ENCODE measurements around the gene FADD.
"Not testable (repeated sequence)": the region's sequence is repeated elsewhere in the genome, so short reads cannot be mapped to it uniquely, and the experiment has no call there.

Gene FADD

DNA sequence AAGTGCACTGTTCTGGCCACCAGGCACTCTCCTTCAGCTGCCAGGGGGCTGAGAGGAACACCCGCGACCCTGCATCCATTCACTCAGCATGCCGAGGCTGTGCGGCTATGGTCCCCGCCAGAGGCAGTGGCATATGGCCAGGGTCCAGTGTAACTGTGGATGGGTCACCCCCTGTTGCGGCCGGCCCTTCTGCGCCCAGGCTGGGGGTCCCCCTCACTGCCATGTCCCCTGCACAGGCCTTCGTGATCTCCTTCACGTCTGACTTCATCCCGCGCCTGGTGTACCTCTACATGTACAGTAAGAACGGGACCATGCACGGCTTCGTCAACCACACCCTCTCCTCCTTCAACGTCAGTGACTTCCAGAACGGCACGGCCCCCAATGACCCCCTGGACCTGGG is 20.8 kb upstream of the FADD start:
- no peak for DNase-seq

DNA sequence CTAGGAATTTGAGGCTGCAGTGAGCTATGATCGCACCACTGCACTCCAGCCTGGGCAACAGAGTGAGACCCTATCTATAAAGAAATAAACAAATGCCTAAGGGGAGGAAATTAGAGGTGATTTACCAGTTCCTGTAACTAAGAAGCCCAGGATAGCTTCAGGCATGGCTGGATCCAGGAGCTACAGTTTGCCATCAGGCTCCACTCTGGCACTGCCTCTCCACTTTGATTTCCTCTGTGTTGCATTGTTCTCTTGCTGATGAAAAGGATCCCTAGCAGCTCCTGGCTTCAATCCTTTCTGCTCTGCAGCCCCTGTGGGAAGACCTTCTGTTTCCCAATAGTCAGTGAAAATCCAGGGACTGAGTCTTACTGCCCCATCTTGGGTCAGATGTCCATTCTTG is 20.1 kb upstream of the FADD start:
- no peak for DNase-seq

- DNase-seq: no peak
Measured at GRCh38 chr11:70183483-70184176, 19.5 kb upstream of the FADD start.

GRCh38 chr11:70184396-70184795 is 18.7 kb upstream of the FADD start:
- DNase-seq: no peak

DNA sequence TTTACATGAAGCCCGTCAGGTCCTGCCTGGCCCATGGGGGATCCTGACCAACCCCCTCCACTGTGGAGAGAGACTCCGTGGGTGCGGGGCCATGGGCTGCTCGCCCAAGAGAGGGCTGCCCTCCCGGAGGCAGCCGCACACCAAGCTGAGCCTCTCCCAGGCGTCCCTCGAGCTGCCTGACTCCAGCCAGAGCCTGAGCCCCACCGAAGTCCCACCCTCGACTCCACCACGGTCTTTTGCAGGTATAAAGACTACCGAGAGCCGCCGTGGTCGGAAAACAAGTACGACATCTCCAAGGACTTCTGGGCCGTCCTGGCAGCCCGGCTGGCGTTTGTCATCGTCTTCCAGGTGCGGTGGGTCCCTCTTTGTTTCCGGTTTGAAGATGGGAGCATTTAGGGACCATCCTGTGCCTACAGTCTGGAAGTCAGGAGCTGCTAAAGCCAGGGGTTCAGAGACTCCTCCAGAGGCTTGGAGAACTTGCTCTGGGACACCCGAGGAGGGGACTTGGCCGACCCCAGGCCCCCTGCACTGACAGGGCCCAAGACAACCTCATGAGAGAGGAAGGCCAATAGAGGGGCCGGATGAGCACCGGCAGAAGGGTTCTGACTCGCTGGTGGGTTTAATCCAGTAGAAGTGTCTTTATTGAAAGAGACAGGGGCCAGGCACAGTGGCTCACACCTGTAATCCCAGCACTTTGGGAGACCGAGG is 17.6 kb upstream of the FADD start:
- DNase-seq: no peak

- no peak for DNase-seq
Measured at GRCh38 chr11:70186420-70186819, 16.7 kb upstream of the FADD start.

DNA sequence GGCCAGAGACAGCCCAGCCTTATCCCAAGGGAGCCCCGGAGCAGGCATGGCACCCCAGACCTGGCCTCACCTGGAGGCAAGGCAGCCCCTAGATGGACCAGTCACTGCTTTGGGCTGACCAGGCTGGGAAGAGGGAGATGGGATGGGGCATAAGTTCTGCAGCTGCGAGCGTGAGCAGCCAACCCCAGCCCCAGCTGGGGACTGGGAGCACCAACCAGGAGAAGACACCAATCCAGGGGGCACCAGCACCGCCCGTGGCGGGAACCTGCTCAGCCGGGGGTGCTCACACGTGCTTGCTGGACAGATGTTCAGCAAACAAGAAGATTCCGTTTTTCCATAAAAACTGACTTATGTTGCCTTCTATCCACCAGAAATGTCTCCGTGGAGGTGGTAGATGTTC is 16.2 kb upstream of the FADD start:
- no peak for DNase-seq

GRCh38 chr11:70187771-70188170 is 15.3 kb upstream of the FADD start:
- DNase-seq: no peak

- no peak for DNase-seq
Measured at GRCh38 chr11:70189622-70190021, 13.5 kb upstream of the FADD start.

DNA sequence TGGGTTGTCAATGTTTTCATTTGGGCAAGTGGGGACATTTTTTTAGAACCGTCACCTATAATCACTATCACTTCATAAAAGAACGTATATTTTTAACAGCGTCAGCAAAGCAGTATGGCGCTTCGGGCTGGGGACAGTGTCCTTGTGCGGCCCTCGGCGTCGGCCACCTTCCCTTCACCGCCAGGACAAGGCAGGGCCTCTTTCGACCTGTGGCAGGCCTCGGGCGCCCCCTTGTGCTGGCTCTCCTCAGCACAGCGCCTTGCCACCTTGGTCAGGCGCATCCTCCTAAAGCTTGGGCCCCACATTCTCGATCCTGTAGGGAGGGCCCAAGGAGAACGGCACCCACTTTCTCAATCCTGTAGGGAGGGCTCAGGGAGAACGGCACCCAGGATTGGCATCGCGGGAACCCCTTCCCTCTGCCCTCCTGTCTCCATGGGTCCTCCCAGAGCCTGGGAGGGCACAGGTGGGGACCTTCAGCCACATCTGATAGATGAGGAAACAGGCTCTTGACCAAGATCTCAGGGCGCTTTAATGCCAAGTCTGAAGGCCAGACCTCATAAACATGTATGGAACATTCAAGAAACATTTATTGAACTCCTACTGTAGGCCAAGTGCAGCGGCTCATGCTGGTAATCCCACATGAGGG is 11.5 kb upstream of the FADD start:
- DNase-seq: peak in 4 of 14 donors; percentile 6 to 49 (median 18)

DNA sequence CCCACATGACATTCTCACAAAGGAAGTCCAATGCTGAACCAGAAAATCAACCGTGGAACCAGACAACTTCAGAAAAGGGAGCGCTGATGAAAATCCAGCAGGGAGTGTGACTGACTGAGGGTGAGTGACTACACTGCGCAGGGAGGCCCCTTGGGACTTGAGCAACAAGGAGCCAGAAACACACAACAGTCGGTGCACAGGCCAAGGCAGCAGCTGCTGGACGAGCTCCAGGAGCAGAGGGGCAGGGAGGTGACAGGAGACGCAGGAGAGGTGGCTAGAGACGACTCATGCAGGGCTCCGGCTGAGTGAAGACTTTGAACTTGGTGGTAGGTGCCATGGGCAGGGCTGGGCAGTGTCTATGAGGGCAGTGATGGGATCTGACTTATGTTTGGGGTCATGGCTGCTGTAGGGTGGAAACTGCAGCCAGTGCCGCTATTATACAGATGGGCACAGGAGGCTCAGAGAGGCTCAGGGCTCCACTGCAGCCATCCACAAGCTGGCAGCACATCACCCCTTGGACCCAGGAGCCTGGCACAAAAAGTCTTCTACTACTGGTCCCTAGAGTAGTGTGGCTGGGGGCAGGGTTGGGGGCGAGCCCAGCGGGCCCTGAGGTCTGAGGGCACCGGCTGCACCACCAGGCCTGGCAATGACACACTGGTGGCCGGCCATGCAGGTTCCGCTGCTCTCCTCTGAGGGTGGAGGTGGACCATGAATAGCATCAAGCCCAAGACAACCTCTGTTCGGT is 10.3 kb upstream of the FADD start:
- no peak for DNase-seq

DNA sequence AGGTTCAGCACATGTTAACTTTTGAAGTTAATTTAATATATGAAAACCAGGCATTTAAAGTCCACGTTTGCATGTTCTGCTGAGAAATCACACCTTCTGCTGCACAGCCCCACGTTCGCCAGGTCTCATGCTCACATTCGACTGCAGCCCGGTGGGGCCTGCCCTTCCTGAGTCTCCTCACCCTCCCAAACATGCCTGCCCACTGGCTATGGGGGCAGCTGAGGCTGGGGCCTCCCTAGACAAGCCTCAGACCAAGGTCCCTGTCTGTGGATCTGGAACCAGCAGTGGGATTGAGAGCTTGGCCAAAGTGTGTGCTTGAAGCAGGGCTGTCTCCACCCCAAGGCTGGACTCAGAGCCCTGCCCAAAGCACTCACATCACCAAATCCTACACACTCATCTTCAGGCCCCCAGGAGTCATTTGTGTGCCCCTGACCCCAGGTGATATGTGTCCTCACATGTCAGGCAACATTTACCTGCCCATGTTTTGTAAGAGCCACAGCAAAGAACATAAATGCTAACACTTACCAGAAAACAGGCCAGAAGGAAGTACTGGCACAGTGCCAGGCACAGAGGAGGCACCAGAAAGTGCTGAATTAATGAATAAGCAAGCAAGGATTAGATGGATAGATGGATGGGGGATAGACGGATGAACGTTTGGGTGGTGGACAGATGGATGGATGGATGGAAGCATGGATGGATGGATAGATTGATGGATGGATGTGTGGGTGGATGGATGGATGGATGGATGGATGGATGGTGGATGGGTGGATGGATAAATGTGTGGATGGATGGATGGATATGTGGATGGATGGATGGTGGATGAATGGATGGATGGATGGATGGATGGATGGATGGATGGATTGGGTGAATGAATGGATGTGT is 9.4 kb upstream of the FADD start:
- no peak for DNase-seq

GRCh38 chr11:70194792-70195791 is 8.0 kb upstream of the FADD start:
- DNase-seq: no peak

GRCh38 chr11:70200212-70200844 is 2.8 kb upstream of the FADD start:
- no peak for DNase-seq

DNA sequence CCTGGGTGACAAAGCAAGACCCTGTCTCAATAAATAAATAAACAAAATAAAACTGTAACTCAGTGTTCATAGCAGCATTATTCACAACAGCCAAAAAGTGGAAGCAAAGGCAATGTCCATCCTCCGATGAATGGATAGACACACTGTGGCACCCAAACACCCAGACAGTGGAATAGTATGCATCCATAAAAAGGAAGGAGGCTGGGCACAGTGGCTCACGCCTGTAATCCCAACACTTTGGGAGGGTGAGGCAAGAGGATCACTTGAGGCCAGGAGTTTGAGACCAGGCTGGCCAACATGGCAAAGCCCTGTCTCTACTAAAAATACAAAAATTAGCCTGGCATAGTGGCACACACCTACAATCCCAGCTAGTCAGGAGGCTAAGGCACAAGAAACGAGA is 2.0 kb upstream of the FADD start:
- not testable (repeated sequence) for DNase-seq

- DNase-seq: no peak
Measured at GRCh38 chr11:70201882-70202861, 924 bp upstream of the FADD start.

- peak in 5 of 14 donors; percentile 22 to 60 (median 39) for DNase-seq
Measured at GRCh38 chr11:70203751-70204465, 812 bp downstream of the FADD start.

- DNase-seq: no peak
Measured at GRCh38 chr11:70204466-70204799, 1.3 kb downstream of the FADD start.

Measured in C1 segment of cervical spinal cord (tissue), 14 donors.